Lower leg skin (tissue), 4 donors: ENCODE results near the gene FDXACB1. TPM values are rescaled to one million over a fixed set of nuclear protein-coding genes. Genes with fewer than 3 reads are reported as not detected.
A peak's percentile ranks its signal among the peaks of the same experiment; 100 is the strongest.

Experiments used
- DNase-seq, 2 donors: peaks; one replicate each; pipeline ENCODE4 v3.0.0-alpha.2; 2019; ENCODE audit warnings: low spot score in 2 of 2
- H3K4me3 ChIP-seq: fragments of 200-600 bp; sonication (generic); 2 replicates; pipeline ENCODE4 v1.5.1; 2017; ENCODE audit warnings: mild to moderate bottlenecking, low read depth; ENCODE audit not compliant: poor library complexity, severe bottlenecking
- POLR2A ChIP-seq, 2 donors: fragments of 450-650 bp; IDR thresholded peaks; one replicate each; pipeline ENCODE4 v1.6.1; 2016 to 2017; ENCODE audit warnings: antibody characterized with exemption in 2 of 2, mild to moderate bottlenecking in 1 of 2, moderate library complexity in 1 of 2
- WGBS, 2 donors: methylation state at CpG; one replicate each; pipeline ENCODE4 v1.1.5; 2018; 5-methylcytosine and 5-hydroxymethylcytosine counted together
- intact Hi-C: fragments of 100-400 bp; cut with DNase I; formaldehyde crosslinking; loops from one replicate; pipeline ENCODE4 v1.15.0; 2023; ENCODE audit warnings: low total_unique reads
- total RNA-seq, 4 donors: library from RNA; depleted of rRNA; stranded (reverse); fragments of >200 nt; gene quantifications; one replicate each; pipeline ENCODE4 v1.1.0, GENCODE V29; 2016
- TF ChIP-seq, protein P1 (sequence below), 3 donors: fragments of 450-650 bp; IDR thresholded peaks; one replicate each; pipeline ENCODE4 v1.5.1; 2016; ENCODE audit warnings: antibody characterized with exemption in 3 of 3, mild to moderate bottlenecking in 3 of 3, moderate library complexity in 2 of 3

FDXACB1 gene
- total RNA-seq, 4 donors from 2014 or later, result 2.9 to 6.2 (median 4.1) TPM

DNA sequence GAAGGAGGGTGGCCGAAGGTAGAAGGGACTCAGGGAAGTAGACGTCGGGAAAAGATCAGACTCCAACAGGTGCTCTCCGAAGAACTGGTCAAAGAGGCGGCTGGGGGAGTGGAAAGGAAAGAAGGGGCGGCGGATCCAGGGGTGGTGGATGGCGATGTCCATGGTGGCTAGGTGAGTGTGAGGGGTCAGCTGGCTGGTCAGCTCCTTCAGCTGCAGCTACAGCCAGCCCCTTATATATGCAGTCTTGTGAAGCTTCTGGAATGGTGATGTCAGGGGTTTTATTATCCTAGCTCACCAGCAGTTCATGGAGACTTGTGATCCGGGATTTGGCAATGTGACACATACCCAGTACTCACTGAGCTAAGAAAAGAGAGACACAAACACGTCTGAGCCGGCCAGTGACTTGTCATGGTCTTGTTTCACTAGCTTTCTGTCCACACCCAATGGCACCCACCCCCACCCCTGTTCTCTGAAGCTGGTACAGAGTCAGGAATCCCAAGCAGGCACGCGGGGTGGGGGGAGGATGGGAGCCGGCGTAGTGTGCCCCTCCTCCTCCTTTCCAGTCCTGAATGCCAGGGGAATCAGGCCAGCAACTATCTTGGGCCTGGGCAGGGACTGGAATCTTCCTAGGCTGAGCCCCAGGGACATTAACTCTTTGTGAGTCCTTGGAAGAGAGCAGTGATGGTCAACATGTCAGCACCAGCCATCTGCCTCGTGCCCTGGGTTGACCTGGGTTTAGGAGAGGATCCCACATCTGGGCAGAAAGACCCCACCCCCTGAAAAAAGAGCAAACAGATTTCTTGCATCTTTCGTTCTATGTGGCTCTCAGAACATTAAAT lies 32.8 kb upstream of the FDXACB1 start, which contains the start of gene CRYAB:
CRYAB (minus strand) TSS at position 208 of the 839 bp plus-strand sequence; CDS start at position 162, 46 bp downstream.
- peak within 1 kb of the TSS; percentile 38 for H3K4me3 ChIP-seq
- TF ChIP-seq POLR2A (IDR thresholded peaks at IDR 0.05), result no peak
- TF ChIP-seq, protein P1, sequence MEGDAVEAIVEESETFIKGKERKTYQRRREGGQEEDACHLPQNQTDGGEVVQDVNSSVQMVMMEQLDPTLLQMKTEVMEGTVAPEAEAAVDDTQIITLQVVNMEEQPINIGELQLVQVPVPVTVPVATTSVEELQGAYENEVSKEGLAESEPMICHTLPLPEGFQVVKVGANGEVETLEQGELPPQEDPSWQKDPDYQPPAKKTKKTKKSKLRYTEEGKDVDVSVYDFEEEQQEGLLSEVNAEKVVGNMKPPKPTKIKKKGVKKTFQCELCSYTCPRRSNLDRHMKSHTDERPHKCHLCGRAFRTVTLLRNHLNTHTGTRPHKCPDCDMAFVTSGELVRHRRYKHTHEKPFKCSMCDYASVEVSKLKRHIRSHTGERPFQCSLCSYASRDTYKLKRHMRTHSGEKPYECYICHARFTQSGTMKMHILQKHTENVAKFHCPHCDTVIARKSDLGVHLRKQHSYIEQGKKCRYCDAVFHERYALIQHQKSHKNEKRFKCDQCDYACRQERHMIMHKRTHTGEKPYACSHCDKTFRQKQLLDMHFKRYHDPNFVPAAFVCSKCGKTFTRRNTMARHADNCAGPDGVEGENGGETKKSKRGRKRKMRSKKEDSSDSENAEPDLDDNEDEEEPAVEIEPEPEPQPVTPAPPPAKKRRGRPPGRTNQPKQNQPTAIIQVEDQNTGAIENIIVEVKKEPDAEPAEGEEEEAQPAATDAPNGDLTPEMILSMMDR (IDR thresholded peaks at IDR 0.05), result no peak
- DNase-seq, result peak; percentile 94 to 97
- intact Hi-C loops, result loop anchor here (5.0 kb wide), 1 partner anchor 1191 kb away; no protein-coding TSS in a partner anchor
- 17 to 27% methylated on average over 13 to 17 of the region's 17 CpGs for WGBS, 2 donors

DNA sequence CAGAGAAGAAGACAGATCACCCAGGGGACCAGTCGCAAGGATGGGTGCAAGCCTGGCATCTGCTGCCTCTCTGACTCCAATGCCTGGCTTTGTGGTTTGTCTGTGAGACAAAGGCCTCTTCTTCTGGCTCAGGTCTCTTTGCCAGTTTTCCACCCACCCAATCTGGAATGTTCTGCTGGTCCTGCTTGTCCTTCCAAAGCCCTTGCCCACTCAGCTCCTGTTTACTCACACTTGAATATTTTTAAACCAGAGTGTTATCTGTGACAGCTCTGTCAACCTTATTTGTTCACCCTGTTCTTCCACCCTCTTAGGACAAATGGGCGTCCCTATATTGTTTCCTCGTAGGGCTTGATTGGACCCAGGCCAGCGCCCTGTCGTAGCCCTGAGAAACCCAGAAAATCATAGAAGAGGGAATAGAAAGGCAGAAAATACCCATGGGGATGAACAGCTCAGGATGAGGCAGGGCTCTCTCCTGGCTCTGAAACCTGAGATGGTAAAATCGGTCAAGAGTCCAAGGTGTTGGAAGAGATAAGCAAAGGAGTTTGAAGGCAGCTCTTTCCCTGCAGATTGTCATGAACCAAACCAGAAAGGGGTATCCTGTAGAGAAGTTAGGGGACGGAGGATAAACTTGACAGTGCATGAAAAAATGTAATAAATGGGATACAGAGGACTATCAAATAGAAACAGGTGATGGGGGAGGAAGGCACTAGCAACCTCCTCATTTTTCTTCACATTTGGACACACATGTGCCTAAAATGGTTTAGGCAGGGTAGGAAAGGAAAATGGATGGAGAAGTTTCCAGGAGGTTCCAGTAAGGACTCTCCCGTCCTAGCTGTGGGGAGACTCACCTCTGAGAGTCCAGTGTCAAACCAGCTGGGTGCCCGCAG lies 32.0 kb upstream of the FDXACB1 start:
- TF ChIP-seq, protein P1 (IDR thresholded peaks at IDR 0.05), result no peak
- TF ChIP-seq POLR2A (IDR thresholded peaks at IDR 0.05), result no peak
- 19 to 27% methylated on average over 9 of the region's 9 CpGs for WGBS, 2 donors
- intact Hi-C loops, result loop anchor here (5.0 kb wide), 1 partner anchor 1191 kb away; no protein-coding TSS in a partner anchor
- DNase-seq, result no peak
- no peak overlapping the region for H3K4me3 ChIP-seq

DNA sequence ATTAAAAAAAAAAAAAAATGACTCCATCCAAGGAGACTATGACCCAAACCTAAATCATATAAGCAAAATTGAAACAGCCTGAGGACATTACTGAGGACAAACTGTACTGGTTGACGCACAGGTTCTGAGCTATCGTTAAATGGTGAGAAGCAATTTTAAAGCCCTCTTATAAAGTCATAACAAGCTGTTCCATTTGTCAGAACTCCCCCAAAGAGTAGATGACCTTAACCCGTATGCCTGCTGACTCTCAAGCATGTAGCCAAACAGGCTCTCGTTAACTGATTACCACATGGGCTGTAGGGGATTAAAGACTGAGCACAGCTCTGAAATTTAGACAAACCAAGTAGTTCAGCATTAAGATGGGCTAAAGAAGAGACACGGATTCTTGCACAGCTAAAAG lies 30.4 kb upstream of the FDXACB1 start:
- DNase-seq, result no peak
- no peak overlapping the region for H3K4me3 ChIP-seq
- 40 to 46% methylated on average over 5 of the region's 5 CpGs for WGBS, 2 donors
- TF ChIP-seq, protein P1 (IDR thresholded peaks at IDR 0.05), result no peak
- no peak for TF ChIP-seq POLR2A (IDR thresholded peaks at IDR 0.05)
- intact Hi-C loops, result no loop called here

DNA sequence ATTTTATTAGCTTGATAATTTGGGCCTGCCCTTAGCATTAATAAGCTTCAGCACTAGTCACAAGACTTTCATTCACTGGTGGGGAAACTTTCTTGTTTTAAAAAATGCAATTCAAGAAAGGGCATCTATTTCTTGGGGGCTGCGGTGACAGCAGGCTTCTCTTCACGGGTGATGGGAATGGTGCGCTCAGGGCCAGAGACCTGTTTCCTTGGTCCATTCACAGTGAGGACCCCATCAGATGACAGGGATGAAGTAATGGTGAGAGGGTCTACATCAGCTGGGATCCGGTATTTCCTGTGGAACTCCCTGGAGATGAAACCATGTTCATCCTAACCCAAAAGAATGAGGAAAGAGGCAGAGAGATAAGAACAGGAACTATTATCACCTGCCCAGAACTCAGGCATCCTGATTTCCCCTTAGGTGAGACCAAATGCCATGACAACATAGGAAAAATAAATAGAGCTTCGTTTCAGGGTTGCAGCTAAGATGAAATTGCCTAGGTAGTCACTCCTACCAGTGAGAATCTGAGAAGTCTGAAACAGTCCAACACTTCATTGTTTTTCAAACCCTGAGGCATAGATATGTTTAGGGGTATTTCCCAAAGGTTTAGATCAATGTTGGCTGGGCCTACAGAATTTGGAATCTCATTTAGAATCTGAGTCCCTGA lies 29.8 kb upstream of the FDXACB1 start:
- intact Hi-C loops, result no loop called here
- no peak overlapping the region for H3K4me3 ChIP-seq
- TF ChIP-seq, protein P1 (IDR thresholded peaks at IDR 0.05), result no peak
- TF ChIP-seq POLR2A (IDR thresholded peaks at IDR 0.05), result no peak
- no peak for DNase-seq
- WGBS, 2 donors, result 68 to 74% methylated on average over 5 of the region's 5 CpGs

DNA sequence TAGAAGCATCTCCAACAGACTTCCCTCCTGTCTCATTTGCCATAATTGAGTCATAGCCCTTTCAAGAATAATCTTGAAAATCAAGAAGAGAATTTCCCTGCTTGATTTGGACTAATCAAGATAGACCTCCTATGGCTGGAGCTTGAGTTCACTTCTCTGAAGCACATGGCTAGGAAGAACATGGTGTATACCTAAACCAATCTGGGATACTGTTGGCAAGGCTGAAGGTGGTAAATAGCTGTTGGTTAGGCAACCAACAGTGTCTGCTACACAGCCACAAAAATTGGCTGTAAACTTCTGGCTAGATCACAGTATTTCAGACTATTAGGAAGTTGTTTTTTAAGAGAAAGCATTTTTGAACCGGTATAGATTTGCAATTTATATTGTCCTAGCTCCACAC lies 27.7 kb upstream of the FDXACB1 start:
- 59 to 81% methylated on average over 1 of the region's 1 CpG for WGBS, 2 donors
- DNase-seq, result no peak
- intact Hi-C loops, result no loop called here
- H3K4me3 ChIP-seq, result no peak overlapping the region
- TF ChIP-seq POLR2A (IDR thresholded peaks at IDR 0.05), result no peak
- TF ChIP-seq, protein P1 (IDR thresholded peaks at IDR 0.05), result no peak
